PC-3 (cell line): Measurements from ENCODE around the gene FCHO1. TPM values are rescaled to one million over a fixed set of nuclear protein-coding genes. Genes with fewer than 3 reads are reported as not detected.

Experiments used
- ATAC-seq: fragments of 200-7000 bp; cut with Tn5 transposase; 2 replicates; pipeline ENCODE4 v1.9.1; 2020; ENCODE audit warnings: mild to moderate bottlenecking, moderate library complexity
- BruUV-seq: library from RNA; stranded (reverse); fragments of 400-500 nt; replicated peaks from 2 replicates; lab custom pipeline; 2021; lab: Mats Ljungman, UMichigan
- CTCF ChIA-PET: fragments of 300-600 bp; sonication (Branson Sonifier 250); formaldehyde crosslinking; loops from one replicate; lab custom pipeline; 2022; ENCODE audit warnings: antibody characterized with exemption; lab: Charles Lee
- POLR2A ChIA-PET: fragments of 300-600 bp; sonication (Branson Sonifier 250); formaldehyde crosslinking; loops from one replicate; lab custom pipeline; 2022; ENCODE audit warnings: antibody characterized with exemption; ENCODE audit not compliant: unreplicated experiment; lab: Charles Lee
- DNase-seq: peaks from one replicate; pipeline ENCODE4 v3.0.0-alpha.2; 2015
- H2AFZ ChIP-seq: fragments of 300-600 bp; sonication (generic); 2 replicates; pipeline ENCODE4 v1.6.0; 2016; ENCODE audit warnings: antibody characterized with exemption, low read length
- H3F3A ChIP-seq: fragments of 300-600 bp; sonication (generic); one replicate; pipeline ENCODE4 v1.6.0; 2017; ENCODE audit warnings: antibody characterized with exemption, low read length, control low read depth, mild to moderate bottlenecking; ENCODE audit not compliant: unreplicated experiment
- H3K27ac ChIP-seq: fragments of 300-600 bp; sonication (generic); 2 replicates; pipeline ENCODE4 v1.5.1; 2016; ENCODE audit warnings: mild to moderate bottlenecking, low read length
- H3K27me3 ChIP-seq: fragments of 300-600 bp; sonication (generic); 2 replicates; pipeline ENCODE4 v1.6.1; 2016; ENCODE audit warnings: low read length, mixed read lengths
- H3K36me3 ChIP-seq: fragments of 300-600 bp; sonication (generic); 2 replicates; pipeline ENCODE4 v1.6.1; 2016; ENCODE audit warnings: low read depth, mixed run types, low read length, mixed read lengths
- H3K4me1 ChIP-seq: fragments of 300-600 bp; sonication (generic); 2 replicates; pipeline ENCODE4 v1.5.1; 2016; ENCODE audit warnings: low read length; ENCODE audit not compliant: insufficient read depth
- H3K4me2 ChIP-seq: fragments of 300-600 bp; sonication (generic); 2 replicates; pipeline ENCODE4 v1.6.0; 2016; ENCODE audit warnings: low read length
- H3K4me3 ChIP-seq: fragments of 300-600 bp; sonication (generic); 2 replicates; pipeline ENCODE4 v1.5.1; 2016; ENCODE audit warnings: mild to moderate bottlenecking, low read length, mixed read lengths
- H3K79me2 ChIP-seq: fragments of 300-600 bp; sonication (generic); 2 replicates; pipeline ENCODE4 v1.6.1; 2017; ENCODE audit warnings: low read length, mixed read lengths
- H3K9ac ChIP-seq: fragments of 300-600 bp; sonication (generic); 2 replicates; pipeline ENCODE4 v1.6.0; 2016; ENCODE audit warnings: mild to moderate bottlenecking, low read length
- H3K9me2 ChIP-seq: fragments of 300-600 bp; sonication (generic); replicated peaks from 2 replicates; pipeline ENCODE4 v1.6.1; 2016; ENCODE audit warnings: mixed run types, low read length, mixed read lengths
- H3K9me3 ChIP-seq: fragments of 300-600 bp; sonication (generic); 2 replicates; pipeline ENCODE4 v1.6.1; 2016; ENCODE audit warnings: low read length, mixed read lengths
- H4K20me1 ChIP-seq: fragments of 300-600 bp; sonication (generic); 2 replicates; pipeline ENCODE4 v1.6.1; 2016; ENCODE audit warnings: low read length, mixed read lengths
- EZH2 ChIP-seq: fragments of 300-600 bp; sonication (generic); IDR thresholded peaks from one replicate; pipeline ENCODE4 v1.6.1; 2017; ENCODE audit warnings: antibody characterized with exemption, mild to moderate bottlenecking, low read length; ENCODE audit not compliant: unreplicated experiment
- EZH2phosphoT487 ChIP-seq: fragments of 300-600 bp; sonication (generic); IDR thresholded peaks from 2 replicates; pipeline ENCODE4 v1.6.1; 2018; ENCODE audit warnings: mild to moderate bottlenecking, antibody characterized with exemption, low read length, borderline replicate concordance
- intact Hi-C: fragments of 100-400 bp; cut with micrococcal nuclease; formaldehyde crosslinking; loops from 2 replicates; pipeline ENCODE4 v1.9.0; 2023
- total RNA-seq: library from RNA; depleted of rRNA; stranded (reverse); fragments of >200 nt; gene quantifications from 2 replicates; pipeline ENCODE4 v1.2.3, GENCODE V29; 2014; rRNA removed
- TF ChIP-seq, protein P1 (sequence below): fragments of 300-600 bp; sonication (generic); conservative IDR thresholded peaks from 2 replicates; pipeline ENCODE4 v1.5.1; 2017; ENCODE audit warnings: antibody characterized with exemption, low read depth, mild to moderate bottlenecking, low read length

The FCHO1 gene
- total RNA-seq, 1 experiment from 2014 or later = 21.0 TPM

DNA sequence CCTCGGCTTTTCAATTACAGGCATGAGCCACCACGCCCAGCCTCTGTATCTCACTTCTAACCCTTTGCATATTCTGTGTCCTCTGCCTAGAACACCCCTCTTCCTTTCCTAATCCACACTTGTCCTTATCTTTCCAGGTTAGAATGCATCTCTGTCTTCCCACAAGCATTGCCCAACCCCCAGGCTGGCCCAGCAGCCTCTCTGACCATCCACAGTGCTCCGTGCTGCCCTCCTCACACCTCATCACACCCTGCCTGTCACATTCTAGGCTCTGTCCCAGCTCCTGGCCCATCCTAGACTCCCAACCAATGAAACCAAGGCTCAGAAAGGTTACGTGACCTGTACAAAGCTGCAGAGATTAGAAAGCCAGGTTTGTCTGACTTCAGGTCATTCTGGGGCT is 85.3 kb downstream of the FCHO1 start:
- no peak overlapping the region for H2AFZ ChIP-seq
- H3K27ac ChIP-seq = no peak overlapping the region
- DNase-seq (no peak), ATAC-seq (no peak)
- H3K36me3 ChIP-seq = no peaks in the 10 kb centered on the region
- no peak overlapping the region for H3K9ac ChIP-seq
- BruUV-seq = no TSS peak
- intact Hi-C loops = no loop called here
- H4K20me1 ChIP-seq = no peaks in the 10 kb centered on the region
- no peak overlapping the region for H3K4me2 ChIP-seq
- ChIA-PET CTCF (no interaction called here), POLR2A (no interaction called here)
- H3K4me1 ChIP-seq = peaks cover 6% of the 10 kb centered on the region; the same call in 1 of the 2 replicates
- no peaks in the 10 kb centered on the region for H3K27me3 ChIP-seq
- TF ChIP-seq, protein P1, sequence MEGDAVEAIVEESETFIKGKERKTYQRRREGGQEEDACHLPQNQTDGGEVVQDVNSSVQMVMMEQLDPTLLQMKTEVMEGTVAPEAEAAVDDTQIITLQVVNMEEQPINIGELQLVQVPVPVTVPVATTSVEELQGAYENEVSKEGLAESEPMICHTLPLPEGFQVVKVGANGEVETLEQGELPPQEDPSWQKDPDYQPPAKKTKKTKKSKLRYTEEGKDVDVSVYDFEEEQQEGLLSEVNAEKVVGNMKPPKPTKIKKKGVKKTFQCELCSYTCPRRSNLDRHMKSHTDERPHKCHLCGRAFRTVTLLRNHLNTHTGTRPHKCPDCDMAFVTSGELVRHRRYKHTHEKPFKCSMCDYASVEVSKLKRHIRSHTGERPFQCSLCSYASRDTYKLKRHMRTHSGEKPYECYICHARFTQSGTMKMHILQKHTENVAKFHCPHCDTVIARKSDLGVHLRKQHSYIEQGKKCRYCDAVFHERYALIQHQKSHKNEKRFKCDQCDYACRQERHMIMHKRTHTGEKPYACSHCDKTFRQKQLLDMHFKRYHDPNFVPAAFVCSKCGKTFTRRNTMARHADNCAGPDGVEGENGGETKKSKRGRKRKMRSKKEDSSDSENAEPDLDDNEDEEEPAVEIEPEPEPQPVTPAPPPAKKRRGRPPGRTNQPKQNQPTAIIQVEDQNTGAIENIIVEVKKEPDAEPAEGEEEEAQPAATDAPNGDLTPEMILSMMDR = no peak
- TF ChIP-seq EZH2phosphoT487 = no peak
- no peaks in the 10 kb centered on the region for H3K79me2 ChIP-seq
- H3K9me2 ChIP-seq = no peaks in the 10 kb centered on the region
- no peaks in the 10 kb centered on the region for H3F3A ChIP-seq
- no peak overlapping the region for H3K4me3 ChIP-seq
- no peaks in the 10 kb centered on the region for H3K9me3 ChIP-seq

DNA sequence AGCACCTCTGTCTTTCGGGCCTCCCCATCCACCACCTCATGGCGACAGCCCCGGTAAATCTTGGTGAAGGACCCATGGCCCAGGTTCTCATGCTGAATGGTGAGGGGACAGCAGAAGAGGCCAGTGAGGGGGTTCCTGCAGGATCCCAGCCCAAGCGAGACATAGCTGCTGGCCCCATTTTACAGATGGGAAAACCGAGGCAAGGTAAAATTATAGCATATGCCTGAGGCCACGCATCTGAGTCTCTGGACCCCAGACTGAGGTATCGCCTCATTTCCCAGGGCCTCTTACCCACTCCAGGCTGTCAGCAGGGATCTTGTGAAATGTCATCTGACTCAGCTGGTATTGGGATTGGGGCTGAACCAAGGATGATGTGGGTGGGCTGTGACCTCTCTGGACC is 86.7 kb downstream of the FCHO1 start:
- no peaks in the 10 kb centered on the region for H3K27me3 ChIP-seq
- H3K4me3 ChIP-seq = no peak overlapping the region
- no peak overlapping the region for H3K4me2 ChIP-seq
- H3K36me3 ChIP-seq = no peaks in the 10 kb centered on the region
- H3K9me3 ChIP-seq = no peaks in the 10 kb centered on the region
- no peak for ATAC-seq
- H4K20me1 ChIP-seq = no peaks in the 10 kb centered on the region
- TF ChIP-seq, protein P1 = no peak
- TF ChIP-seq EZH2phosphoT487 (no peak), EZH2 (no peak)
- DNase-seq = no peak
- no peak overlapping the region for H3K9ac ChIP-seq
- peaks cover 8% of the 10 kb centered on the region for H3K79me2 ChIP-seq
- H3F3A ChIP-seq = no peaks in the 10 kb centered on the region
- no peak overlapping the region for H3K27ac ChIP-seq
- intact Hi-C loops = no loop called here
- peaks cover 13% of the 10 kb centered on the region; the same call in 1 of the 2 replicates for H3K4me1 ChIP-seq
- ChIA-PET CTCF (no interaction called here), POLR2A (no interaction called here)
- no peaks in the 10 kb centered on the region for H3K9me2 ChIP-seq
- H2AFZ ChIP-seq = no peak overlapping the region
- no TSS peak for BruUV-seq

Other genes with a start within 250 kb of the FCHO1 start
- 130 and 146 TPM in 2 replicates for gene PGLS, start 239.8 kb upstream of the FCHO1 start, total RNA-seq
- gene COLGALT1, start 195.8 kb upstream of the FCHO1 start, total RNA-seq = 80.7 and 98.8 TPM in 2 replicates
- not detected in 2 replicates for gene UNC13A, start 63.1 kb upstream of the FCHO1 start, total RNA-seq
- 25.4 and 30.2 TPM in 2 replicates for gene MAP1S, start 32.0 kb upstream of the FCHO1 start, total RNA-seq
- 39.5 and 41.7 TPM in 2 replicates for gene B3GNT3, start 43.7 kb downstream of the FCHO1 start, total RNA-seq
- gene INSL3, start 70.0 kb downstream of the FCHO1 start, total RNA-seq = not detected in 2 replicates
- 1.5 and 4.3 TPM in 2 replicates for gene JAK3, start 96.5 kb downstream of the FCHO1 start, total RNA-seq
- 1,763 and 2,241 TPM in 2 replicates for gene RPL18A, start 108.4 kb downstream of the FCHO1 start, total RNA-seq
- gene SLC5A5, start 120.5 kb downstream of the FCHO1 start, total RNA-seq = 0.23 TPM in 1 of 2 replicates, not detected in the other
- 165 and 247 TPM in 2 replicates for gene CCDC124, start 181.5 kb downstream of the FCHO1 start, total RNA-seq
- not detected in 2 replicates for gene KCNN1, start 215.6 kb downstream of the FCHO1 start, total RNA-seq